Ovary (tissue), 3 donors: ENCODE measurements around the gene SNX25.

Source experiments
- EP300 ChIP-seq: sonication (generic); formaldehyde crosslinking; IDR thresholded peaks from one replicate; pipeline ENCODE4 v1.6.1; 2017; ENCODE audit warnings: antibody characterized with exemption
- POLR2A ChIP-seq: fragments of 450-650 bp; IDR thresholded peaks from one replicate; pipeline ENCODE4 v1.6.1; 2017; ENCODE audit warnings: antibody characterized with exemption, mild to moderate bottlenecking, moderate library complexity
- TF ChIP-seq, protein P1 (sequence below), 3 donors: fragments of 450-650 bp in 2 of 3; fragments of 200-600 bp in 1 of 3; IDR thresholded peaks; one replicate each; pipeline versions ENCODE4 v1.5.1 to v1.8.0; 2016 to 2022; ENCODE audit warnings: antibody characterized with exemption in 3 of 3, mild to moderate bottlenecking in 1 of 3
- donor health status: DM: no; HTN: no; CAD: no.

GRCh38 chr4:185261946-185262345 lies 52.5 kb downstream of the SNX25 start:
- TF ChIP-seq, protein P1, sequence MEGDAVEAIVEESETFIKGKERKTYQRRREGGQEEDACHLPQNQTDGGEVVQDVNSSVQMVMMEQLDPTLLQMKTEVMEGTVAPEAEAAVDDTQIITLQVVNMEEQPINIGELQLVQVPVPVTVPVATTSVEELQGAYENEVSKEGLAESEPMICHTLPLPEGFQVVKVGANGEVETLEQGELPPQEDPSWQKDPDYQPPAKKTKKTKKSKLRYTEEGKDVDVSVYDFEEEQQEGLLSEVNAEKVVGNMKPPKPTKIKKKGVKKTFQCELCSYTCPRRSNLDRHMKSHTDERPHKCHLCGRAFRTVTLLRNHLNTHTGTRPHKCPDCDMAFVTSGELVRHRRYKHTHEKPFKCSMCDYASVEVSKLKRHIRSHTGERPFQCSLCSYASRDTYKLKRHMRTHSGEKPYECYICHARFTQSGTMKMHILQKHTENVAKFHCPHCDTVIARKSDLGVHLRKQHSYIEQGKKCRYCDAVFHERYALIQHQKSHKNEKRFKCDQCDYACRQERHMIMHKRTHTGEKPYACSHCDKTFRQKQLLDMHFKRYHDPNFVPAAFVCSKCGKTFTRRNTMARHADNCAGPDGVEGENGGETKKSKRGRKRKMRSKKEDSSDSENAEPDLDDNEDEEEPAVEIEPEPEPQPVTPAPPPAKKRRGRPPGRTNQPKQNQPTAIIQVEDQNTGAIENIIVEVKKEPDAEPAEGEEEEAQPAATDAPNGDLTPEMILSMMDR (IDR thresholded peaks at IDR 0.05), result no peak
- TF ChIP-seq POLR2A, result no peak
- TF ChIP-seq EP300, result no peak
